ENCODE measurements around the gene RPS8. TPM values are rescaled to one million over a fixed set of nuclear protein-coding genes. Genes with fewer than 3 reads are reported as not detected.
"Not testable (repeated sequence)": the region's sequence is repeated elsewhere in the genome, so short reads cannot be mapped to it uniquely, and the experiment has no call there.

Gene RPS8
- total RNA-seq, 5 donors from 2014 or later (not counting 1 experiment from before 2014, with no cell fraction given) = 2,713 to 2,895 (median 2,873) TPM

- Mint-ChIP-seq H3K27me3 (no peaks in the 10 kb centered on the region), H3K4me3 (peak overlapping the region; percentile 84 to 96 (median 95)), H3K9me3 (no peaks in the 10 kb centered on the region), H3K36me3 (no peaks in the 10 kb centered on the region), H3K4me1 (peaks cover 31 to 39% (median 34%) of the 10 kb centered on the region in 3 donors), H3K27ac (peak overlapping the region; percentile 100)
- no peak for DNase-seq
- Histone ChIP-seq H3K27me3 (replicated peaks in 1 of 2; ENCODE audit: control insufficient read depth in 2 of 2, extremely low read depth in 1 of 2, insufficient read depth in 2 of 2, low read length in 1 of 2) (no peaks in the 10 kb centered on the region), H3K27ac (ENCODE audit: low read length) (peak overlapping the region; percentile 100), H3K4me1 (ENCODE audit: control insufficient read depth in 1 of 2, extremely low read depth in 1 of 2, insufficient read depth in 2 of 2, low read length in 2 of 2) (peaks cover 10 to 27% of the 10 kb centered on the region in 2 experiments), H3K36me3 (ENCODE audit: control insufficient read depth in 2 of 2, extremely low read depth in 1 of 2, insufficient read depth in 1 of 2, low read length in 1 of 2) (no peaks in the 10 kb centered on the region), H3K9me3 (no peaks in the 10 kb centered on the region), H3K4me3 (ENCODE audit: control insufficient read depth in 1 of 2, extremely low read depth in 1 of 2, low read length in 1 of 2) (peak overlapping the region; percentile 77 to 91)
- CTCF ChIA-PET = interaction anchor here (0.5 to 2.8 kb wide), 6 partner anchors 11 to 89 kb away, joined by 3 to 22 read pairs (median 4); partner anchors contain the start of genes BTBD19 (in 1 of the 2), PLK3 (in 1 of the 2) and RNU5D-1 (in 1 of the 2)
- WGBS (ENCODE audit: insufficient coverage) = 19% methylated on average over 13 of the region's 25 CpGs
- POLR2A ChIA-PET = interaction anchor here (0.5 to 4.4 kb wide), 7 partner anchors 9 to 1784 kb away, joined by 3 to 51 read pairs (median 4); partner anchors contain the start of genes BTBD19 (in 2 of the 2) and DYNLT4 (in 1 of the 2)
- no peak for ATAC-seq (replicated peaks in 1 of 4)
These were observed 45.2 kb downstream of the RPS8 start for GRCh38 chr1:44820328-44821239.

- H3K9me3 Mint-ChIP-seq = no peaks in the 10 kb centered on the region
- ATAC-seq (replicated peaks in 1 of 4) (no peak), DNase-seq (no peak)
- H3K9me3 ChIP-seq = no peaks in the 10 kb centered on the region
- H3K27me3 Mint-ChIP-seq = no peaks in the 10 kb centered on the region
- H3K36me3 Mint-ChIP-seq = no peaks in the 10 kb centered on the region
- H3K4me1 ChIP-seq (ENCODE audit: control insufficient read depth in 1 of 2, extremely low read depth in 1 of 2, insufficient read depth in 2 of 2, low read length in 2 of 2) = peaks cover 10 to 27% of the 10 kb centered on the region in 2 experiments
- CTCF ChIA-PET = interaction anchor here (0.5 to 0.8 kb wide), 3 partner anchors 12 to 21 kb away, joined by 3 to 4 read pairs (median 3); partner anchors contain the start of gene PLK3 (in 1 of the 2)
- H3K27ac ChIP-seq (ENCODE audit: low read length) = no peak overlapping the region
- no peaks in the 10 kb centered on the region for H3K27me3 ChIP-seq (replicated peaks in 1 of 2; ENCODE audit: control insufficient read depth in 2 of 2, extremely low read depth in 1 of 2, insufficient read depth in 2 of 2, low read length in 1 of 2)
- H3K4me1 Mint-ChIP-seq = peaks cover 31 to 39% (median 34%) of the 10 kb centered on the region in 3 donors
- no peaks in the 10 kb centered on the region for H3K36me3 ChIP-seq (ENCODE audit: control insufficient read depth in 2 of 2, extremely low read depth in 1 of 2, insufficient read depth in 1 of 2, low read length in 1 of 2)
- H3K4me3 Mint-ChIP-seq = peak overlapping the region; percentile 84 to 96 (median 95)
- POLR2A ChIA-PET = interaction anchor here in 1 of 2 donors (0.5 to 1.2 kb wide), 3 partner anchors 21 to 99 kb away, joined by 4 to 5 read pairs (median 4); partner anchors contain the start of gene PLK3
- WGBS (ENCODE audit: insufficient coverage) = 89% methylated on average over 3 of the region's 9 CpGs
- H3K27ac Mint-ChIP-seq = peak overlapping the region; percentile 100
- no peak overlapping the region for H3K4me3 ChIP-seq (ENCODE audit: control insufficient read depth in 1 of 2, extremely low read depth in 1 of 2, low read length in 1 of 2)
These were observed 45.9 kb downstream of the RPS8 start for GRCh38 chr1:44821240-44821715.

DNA sequence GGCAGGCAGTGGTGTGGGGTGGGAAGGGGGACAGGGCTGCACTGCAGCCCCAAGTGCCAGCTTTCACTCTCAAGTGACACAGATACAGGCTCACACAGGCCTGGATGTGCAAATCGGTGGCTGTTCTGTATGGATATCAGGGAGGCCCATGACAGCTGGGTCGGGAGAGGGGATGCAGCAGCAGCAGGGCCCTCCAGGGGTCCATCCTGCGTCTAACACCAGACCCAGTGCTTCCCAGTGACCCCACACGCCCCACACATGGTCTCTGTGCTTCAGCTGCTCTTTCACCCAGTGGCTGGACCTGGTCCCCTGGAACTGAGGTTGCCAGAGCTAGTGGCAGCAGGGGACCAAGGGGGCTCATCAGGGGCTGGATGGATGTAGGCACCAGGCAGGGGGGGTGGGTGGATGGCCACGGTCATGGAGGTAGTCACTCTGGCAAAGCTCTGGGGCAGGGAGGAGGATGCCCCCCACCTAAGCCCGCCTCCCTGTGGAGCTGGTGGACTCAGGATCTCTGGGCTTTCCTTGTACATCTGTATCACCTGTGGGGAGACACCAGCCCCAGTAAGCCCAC, 46.9 kb downstream of the RPS8 start:
- no peaks in the 10 kb centered on the region for H3K9me3 Mint-ChIP-seq
- DNase-seq (no peak), ATAC-seq (replicated peaks in 1 of 4) (no peak)
- no peaks in the 10 kb centered on the region for H3K36me3 Mint-ChIP-seq
- no peaks in the 10 kb centered on the region for H3K9me3 ChIP-seq
- ChIA-PET CTCF (no interaction called here), POLR2A (interaction anchor here (0.5 to 1.1 kb wide), 2 partner anchors 22 to 285 kb away, joined by 4 read pairs; partner anchors contain the start of gene PLK3 (in 1 of the 2))
- no peaks in the 10 kb centered on the region for H3K36me3 ChIP-seq (ENCODE audit: control insufficient read depth in 2 of 2, extremely low read depth in 1 of 2, insufficient read depth in 1 of 2, low read length in 1 of 2)
- peaks cover 10 to 27% of the 10 kb centered on the region in 2 experiments for H3K4me1 ChIP-seq (ENCODE audit: control insufficient read depth in 1 of 2, extremely low read depth in 1 of 2, insufficient read depth in 2 of 2, low read length in 2 of 2)
- H3K27me3 ChIP-seq (replicated peaks in 1 of 2; ENCODE audit: control insufficient read depth in 2 of 2, extremely low read depth in 1 of 2, insufficient read depth in 2 of 2, low read length in 1 of 2) = peaks cover 0 to 6% of the 10 kb centered on the region in 2 experiments
- no peak overlapping the region for H3K4me3 Mint-ChIP-seq
- WGBS (ENCODE audit: insufficient coverage) = 83% methylated on average over 4 of the region's 6 CpGs
- H3K4me1 Mint-ChIP-seq = peaks cover 31 to 39% (median 34%) of the 10 kb centered on the region in 3 donors
- no peak overlapping the region for H3K4me3 ChIP-seq (ENCODE audit: control insufficient read depth in 1 of 2, extremely low read depth in 1 of 2, low read length in 1 of 2)
- H3K27ac Mint-ChIP-seq = peak overlapping the region in 1 of 2 donors; percentile 100
- no peak overlapping the region for H3K27ac ChIP-seq (ENCODE audit: low read length)
- H3K27me3 Mint-ChIP-seq = no peaks in the 10 kb centered on the region

DNA sequence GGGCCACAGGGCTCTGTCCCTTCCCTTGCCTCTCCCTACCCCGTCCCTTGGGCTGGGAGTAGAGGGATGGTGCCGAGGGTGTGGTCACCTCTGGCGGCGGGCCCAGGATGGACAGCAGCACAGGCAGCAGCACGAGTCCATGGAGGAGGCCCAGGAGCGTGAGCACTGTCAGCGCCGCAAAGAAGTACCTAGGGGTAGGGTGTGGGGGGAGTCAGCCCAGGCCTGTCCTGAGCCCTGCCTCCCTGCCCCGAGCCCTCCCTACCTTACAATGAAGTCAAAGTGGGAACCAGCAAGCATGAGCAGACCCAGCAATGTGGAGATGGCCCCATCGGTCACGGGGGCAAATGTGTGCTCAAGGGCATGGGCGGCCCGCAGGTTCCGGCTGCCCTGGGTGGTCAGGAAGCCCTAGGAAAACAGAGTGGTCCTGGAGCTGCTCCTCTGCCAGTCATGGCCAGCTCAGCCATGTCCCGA, 47.7 kb downstream of the RPS8 start:
- Mint-ChIP-seq H3K36me3 (no peaks in the 10 kb centered on the region), H3K4me3 (no peak overlapping the region), H3K27ac (no peak overlapping the region), H3K9me3 (no peaks in the 10 kb centered on the region), H3K27me3 (no peaks in the 10 kb centered on the region), H3K4me1 (peaks cover 26 to 35% (median 29%) of the 10 kb centered on the region in 3 donors)
- POLR2A ChIA-PET = interaction anchor here in 1 of 2 donors (0.6 kb wide), 1 partner anchor 39 kb away, joined by 4 read pairs; no protein-coding TSS in a partner anchor
- Histone ChIP-seq H3K4me3 (ENCODE audit: control insufficient read depth in 1 of 2, extremely low read depth in 1 of 2, low read length in 1 of 2) (no peak overlapping the region), H3K27me3 (replicated peaks in 1 of 2; ENCODE audit: control insufficient read depth in 2 of 2, extremely low read depth in 1 of 2, insufficient read depth in 2 of 2, low read length in 1 of 2) (peaks cover 0 to 12% of the 10 kb centered on the region in 2 experiments), H3K27ac (ENCODE audit: low read length) (no peak overlapping the region), H3K4me1 (ENCODE audit: control insufficient read depth in 1 of 2, extremely low read depth in 1 of 2, insufficient read depth in 2 of 2, low read length in 2 of 2) (peaks cover 10 to 27% of the 10 kb centered on the region in 2 experiments), H3K9me3 (no peaks in the 10 kb centered on the region), H3K36me3 (ENCODE audit: control insufficient read depth in 2 of 2, extremely low read depth in 1 of 2, insufficient read depth in 1 of 2, low read length in 1 of 2) (no peaks in the 10 kb centered on the region)
- DNase-seq (no peak), ATAC-seq (replicated peaks in 1 of 4) (no peak)
- CTCF ChIA-PET = no interaction called here
- 93% methylated on average over 10 of the region's 15 CpGs for WGBS (ENCODE audit: insufficient coverage)

- H3K36me3 Mint-ChIP-seq; ATAC-seq (replicated peaks in 1 of 4); H3K4me3 ChIP-seq (ENCODE audit: control insufficient read depth in 1 of 2, extremely low read depth in 1 of 2, low read length in 1 of 2); H3K27ac Mint-ChIP-seq; CTCF ChIA-PET; H3K9me3 ChIP-seq; DNase-seq; H3K27me3 Mint-ChIP-seq; H3K27ac ChIP-seq (ENCODE audit: low read length); POLR2A ChIA-PET; H3K9me3 Mint-ChIP-seq; H3K4me3 Mint-ChIP-seq; H3K36me3 ChIP-seq (ENCODE audit: control insufficient read depth in 2 of 2, extremely low read depth in 1 of 2, insufficient read depth in 1 of 2, low read length in 1 of 2): not testable (repeated sequence)
- 98% methylated on average over 5 of the region's 6 CpGs for WGBS (ENCODE audit: insufficient coverage)
- peaks cover 17 to 23% (median 22%) of the 10 kb centered on the region in 3 donors for H3K4me1 Mint-ChIP-seq
- peaks cover 8 to 17% of the 10 kb centered on the region in 2 experiments for H3K4me1 ChIP-seq (ENCODE audit: control insufficient read depth in 1 of 2, extremely low read depth in 1 of 2, insufficient read depth in 2 of 2, low read length in 2 of 2)
- H3K27me3 ChIP-seq (replicated peaks in 1 of 2; ENCODE audit: control insufficient read depth in 2 of 2, extremely low read depth in 1 of 2, insufficient read depth in 2 of 2, low read length in 1 of 2) = peaks cover 0 to 12% of the 10 kb centered on the region in 2 experiments
These were observed 49.1 kb downstream of the RPS8 start for GRCh38 chr1:44824392-44824791.

All from T-cell (primary cell).